ENCODE measurements around the gene GEMIN8.

The GEMIN8 gene

DNA sequence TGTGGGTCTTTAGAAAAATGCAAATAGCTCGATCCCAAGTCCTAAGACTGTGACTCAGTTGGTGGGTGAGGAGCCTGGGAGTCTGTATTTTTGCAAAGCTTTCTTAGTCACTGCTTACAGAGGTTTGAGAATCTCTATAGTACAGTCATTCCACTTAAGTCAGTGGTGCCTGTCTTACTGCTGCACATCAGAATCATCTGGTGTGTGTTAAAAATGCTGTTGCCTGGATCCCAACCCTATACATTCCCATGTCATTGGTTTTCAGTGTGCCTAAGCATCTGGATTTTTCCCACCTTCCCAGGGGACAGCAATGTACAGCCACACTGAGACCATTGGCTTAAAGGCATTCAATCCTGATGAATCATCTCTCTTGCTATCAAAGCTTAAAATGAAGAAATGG is 21.0 kb upstream of the GEMIN8 start:
- no peak for DNase-seq (ENCODE audit: low read depth in 1 of 2, low spot score in 1 of 2)
- TF ChIP-seq POLR2AphosphoS5 (IDR thresholded peaks at IDR 0.05; ENCODE audit: low read depth), result no peak
- TF ChIP-seq, protein P1, sequence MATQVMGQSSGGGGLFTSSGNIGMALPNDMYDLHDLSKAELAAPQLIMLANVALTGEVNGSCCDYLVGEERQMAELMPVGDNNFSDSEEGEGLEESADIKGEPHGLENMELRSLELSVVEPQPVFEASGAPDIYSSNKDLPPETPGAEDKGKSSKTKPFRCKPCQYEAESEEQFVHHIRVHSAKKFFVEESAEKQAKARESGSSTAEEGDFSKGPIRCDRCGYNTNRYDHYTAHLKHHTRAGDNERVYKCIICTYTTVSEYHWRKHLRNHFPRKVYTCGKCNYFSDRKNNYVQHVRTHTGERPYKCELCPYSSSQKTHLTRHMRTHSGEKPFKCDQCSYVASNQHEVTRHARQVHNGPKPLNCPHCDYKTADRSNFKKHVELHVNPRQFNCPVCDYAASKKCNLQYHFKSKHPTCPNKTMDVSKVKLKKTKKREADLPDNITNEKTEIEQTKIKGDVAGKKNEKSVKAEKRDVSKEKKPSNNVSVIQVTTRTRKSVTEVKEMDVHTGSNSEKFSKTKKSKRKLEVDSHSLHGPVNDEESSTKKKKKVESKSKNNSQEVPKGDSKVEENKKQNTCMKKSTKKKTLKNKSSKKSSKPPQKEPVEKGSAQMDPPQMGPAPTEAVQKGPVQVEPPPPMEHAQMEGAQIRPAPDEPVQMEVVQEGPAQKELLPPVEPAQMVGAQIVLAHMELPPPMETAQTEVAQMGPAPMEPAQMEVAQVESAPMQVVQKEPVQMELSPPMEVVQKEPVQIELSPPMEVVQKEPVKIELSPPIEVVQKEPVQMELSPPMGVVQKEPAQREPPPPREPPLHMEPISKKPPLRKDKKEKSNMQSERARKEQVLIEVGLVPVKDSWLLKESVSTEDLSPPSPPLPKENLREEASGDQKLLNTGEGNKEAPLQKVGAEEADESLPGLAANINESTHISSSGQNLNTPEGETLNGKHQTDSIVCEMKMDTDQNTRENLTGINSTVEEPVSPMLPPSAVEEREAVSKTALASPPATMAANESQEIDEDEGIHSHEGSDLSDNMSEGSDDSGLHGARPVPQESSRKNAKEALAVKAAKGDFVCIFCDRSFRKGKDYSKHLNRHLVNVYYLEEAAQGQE (IDR thresholded peaks at IDR 0.05; ENCODE audit: insufficient replicate concordance, low read depth), result no peak
- TF ChIP-seq SPI1 (IDR thresholded peaks at IDR 0.05; ENCODE audit: borderline replicate concordance, low read depth), result no peak
- TF ChIP-seq GABPA (IDR thresholded peaks at IDR 0.05; ENCODE audit: low read depth), result no peak
- no peak for TF ChIP-seq CTCF (IDR thresholded peaks at IDR 0.05; ENCODE audit: insufficient read depth, low read length)
- no peak overlapping the region for H3K4me3 ChIP-seq (replicated peaks; ENCODE audit: insufficient read depth, low read length)
- H3K27me3 ChIP-seq (ENCODE audit: insufficient read depth, poor library complexity, severe bottlenecking), result peaks cover 2% of the 10 kb centered on the region
- H3K27ac ChIP-seq (replicated peaks), result no peak overlapping the region

DNA sequence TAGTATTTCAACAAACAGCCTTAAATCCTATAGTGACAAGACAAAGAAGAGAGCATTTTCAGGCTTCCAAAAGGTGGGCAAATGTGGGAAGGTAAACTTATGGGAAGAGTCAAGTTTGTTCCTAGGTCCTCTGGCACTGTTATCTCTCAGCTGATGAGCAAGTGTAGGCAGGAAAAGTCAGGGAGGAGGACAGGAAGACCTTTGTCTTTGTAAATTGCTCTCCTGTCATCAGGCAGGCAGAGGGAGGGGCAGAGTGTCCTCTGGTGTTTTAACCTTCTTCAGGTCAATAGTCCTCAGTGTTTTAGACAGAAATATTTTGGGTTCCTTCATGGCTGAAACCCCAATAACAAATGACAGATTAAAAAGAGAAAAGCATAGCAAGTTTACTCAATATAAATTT is 13.5 kb upstream of the GEMIN8 start:
- Histone ChIP-seq H3K27ac (replicated peaks) (no peak overlapping the region), H3K4me3 (replicated peaks; ENCODE audit: insufficient read depth, low read length) (no peak overlapping the region), H3K27me3 (ENCODE audit: insufficient read depth, poor library complexity, severe bottlenecking) (peaks cover 2% of the 10 kb centered on the region)
- TF ChIP-seq SPI1 (IDR thresholded peaks at IDR 0.05; ENCODE audit: borderline replicate concordance, low read depth) (no peak), GABPA (IDR thresholded peaks at IDR 0.05; ENCODE audit: low read depth) (no peak), CTCF (IDR thresholded peaks at IDR 0.05; ENCODE audit: insufficient read depth, low read length) (no peak), POLR2AphosphoS5 (IDR thresholded peaks at IDR 0.05; ENCODE audit: low read depth) (no peak)
- TF ChIP-seq, protein P1 (IDR thresholded peaks at IDR 0.05; ENCODE audit: insufficient replicate concordance, low read depth), result no peak
- no peak for DNase-seq (ENCODE audit: low read depth in 1 of 2, low spot score in 1 of 2)

- TF ChIP-seq CTCF (IDR thresholded peaks at IDR 0.05; ENCODE audit: insufficient read depth, low read length), result peak; percentile 5
- TF ChIP-seq GABPA (IDR thresholded peaks at IDR 0.05; ENCODE audit: low read depth), result no peak
- TF ChIP-seq SPI1 (IDR thresholded peaks at IDR 0.05; ENCODE audit: borderline replicate concordance, low read depth), result peak; percentile 54
- H3K27me3 ChIP-seq (ENCODE audit: insufficient read depth, poor library complexity, severe bottlenecking), result no peaks in the 10 kb centered on the region
- no peak overlapping the region for H3K4me3 ChIP-seq (replicated peaks; ENCODE audit: insufficient read depth, low read length)
- DNase-seq (ENCODE audit: low read depth in 1 of 2, low spot score in 1 of 2), result peak in 1 of 2 experiments; percentile 62
- no peak overlapping the region for H3K27ac ChIP-seq (replicated peaks)
Observed at GRCh38 chrX:14039344-14039743, 9.7 kb upstream of the GEMIN8 start.

- DNase-seq (ENCODE audit: low read depth in 1 of 2, low spot score in 1 of 2), result peak; percentile 51 to 57
- no peak for TF ChIP-seq SPI1 (IDR thresholded peaks at IDR 0.05; ENCODE audit: borderline replicate concordance, low read depth)
- TF ChIP-seq GABPA (IDR thresholded peaks at IDR 0.05; ENCODE audit: low read depth), result no peak
- TF ChIP-seq CTCF (IDR thresholded peaks at IDR 0.05; ENCODE audit: insufficient read depth, low read length), result no peak
- TF ChIP-seq POLR2AphosphoS5 (IDR thresholded peaks at IDR 0.05; ENCODE audit: low read depth), result no peak
- TF ChIP-seq, protein P1 (IDR thresholded peaks at IDR 0.05; ENCODE audit: insufficient replicate concordance, low read depth), result no peak
Observed at GRCh38 chrX:14038375-14039085, 8.8 kb upstream of the GEMIN8 start.

More at GRCh38 chrX:14038375-14039085, 8.8 kb upstream of the GEMIN8 start:
- H3K27ac ChIP-seq (replicated peaks), result no peak overlapping the region
- H3K4me3 ChIP-seq (replicated peaks; ENCODE audit: insufficient read depth, low read length), result no peak overlapping the region
- H3K27me3 ChIP-seq (ENCODE audit: insufficient read depth, poor library complexity, severe bottlenecking), result no peaks in the 10 kb centered on the region
